Measurements from ENCODE around the gene TAAR8. TPM values are rescaled to one million over a fixed set of nuclear protein-coding genes. Genes with fewer than 3 reads are reported as not detected.
A peak's percentile ranks its signal among the peaks of the same experiment; 100 is the strongest.

Gene TAAR8
- total RNA-seq, 1 donor = not detected

DNA sequence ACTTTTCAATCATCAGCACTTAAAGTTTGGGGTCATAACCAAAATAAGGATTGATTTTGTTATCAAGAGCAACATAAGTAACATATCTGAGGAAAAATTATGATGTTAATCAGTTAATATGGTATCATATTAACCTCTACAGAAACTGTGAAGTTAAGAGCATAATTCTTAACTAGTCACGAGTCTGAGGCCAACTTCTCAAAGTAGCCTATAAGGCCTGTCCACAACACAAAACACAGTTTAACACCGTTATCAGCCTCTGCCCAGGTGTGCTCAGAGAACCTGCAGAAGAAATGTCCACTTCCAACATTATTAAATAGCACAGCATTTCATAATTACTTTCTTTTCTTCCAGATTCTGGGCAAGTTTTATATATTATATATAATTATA is 40.6 kb upstream of the TAAR8 start:
- peak overlapping the region; percentile 81 for H3K4me3 ChIP-seq (ENCODE audit: low read depth, low read length)
- no peak for DNase-seq (ENCODE audit: low read depth)
- TF ChIP-seq, protein P1, sequence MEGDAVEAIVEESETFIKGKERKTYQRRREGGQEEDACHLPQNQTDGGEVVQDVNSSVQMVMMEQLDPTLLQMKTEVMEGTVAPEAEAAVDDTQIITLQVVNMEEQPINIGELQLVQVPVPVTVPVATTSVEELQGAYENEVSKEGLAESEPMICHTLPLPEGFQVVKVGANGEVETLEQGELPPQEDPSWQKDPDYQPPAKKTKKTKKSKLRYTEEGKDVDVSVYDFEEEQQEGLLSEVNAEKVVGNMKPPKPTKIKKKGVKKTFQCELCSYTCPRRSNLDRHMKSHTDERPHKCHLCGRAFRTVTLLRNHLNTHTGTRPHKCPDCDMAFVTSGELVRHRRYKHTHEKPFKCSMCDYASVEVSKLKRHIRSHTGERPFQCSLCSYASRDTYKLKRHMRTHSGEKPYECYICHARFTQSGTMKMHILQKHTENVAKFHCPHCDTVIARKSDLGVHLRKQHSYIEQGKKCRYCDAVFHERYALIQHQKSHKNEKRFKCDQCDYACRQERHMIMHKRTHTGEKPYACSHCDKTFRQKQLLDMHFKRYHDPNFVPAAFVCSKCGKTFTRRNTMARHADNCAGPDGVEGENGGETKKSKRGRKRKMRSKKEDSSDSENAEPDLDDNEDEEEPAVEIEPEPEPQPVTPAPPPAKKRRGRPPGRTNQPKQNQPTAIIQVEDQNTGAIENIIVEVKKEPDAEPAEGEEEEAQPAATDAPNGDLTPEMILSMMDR (IDR thresholded peaks at IDR 0.05; ENCODE audit: insufficient read depth, low read depth, low read length) = no peak

DNA sequence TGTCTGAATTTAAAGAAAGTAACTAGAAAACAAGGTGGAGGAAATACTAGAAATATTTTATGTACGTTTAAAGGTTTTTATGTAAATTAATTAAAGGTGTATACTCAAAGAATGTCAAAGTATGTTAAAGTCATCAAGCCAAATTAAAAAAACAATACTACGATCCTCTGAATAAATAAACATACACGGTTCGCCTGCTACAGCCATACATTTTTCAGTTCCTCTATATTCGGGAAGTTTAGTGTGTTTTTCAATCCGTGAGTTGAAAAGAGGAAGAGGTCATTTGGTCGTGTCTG is 40.2 kb upstream of the TAAR8 start:
- no peak for DNase-seq (ENCODE audit: low read depth)
- TF ChIP-seq, protein P1 (IDR thresholded peaks at IDR 0.05; ENCODE audit: insufficient read depth, low read depth, low read length) = no peak
- H3K4me3 ChIP-seq (ENCODE audit: low read depth, low read length) = peak overlapping the region; percentile 81

DNA sequence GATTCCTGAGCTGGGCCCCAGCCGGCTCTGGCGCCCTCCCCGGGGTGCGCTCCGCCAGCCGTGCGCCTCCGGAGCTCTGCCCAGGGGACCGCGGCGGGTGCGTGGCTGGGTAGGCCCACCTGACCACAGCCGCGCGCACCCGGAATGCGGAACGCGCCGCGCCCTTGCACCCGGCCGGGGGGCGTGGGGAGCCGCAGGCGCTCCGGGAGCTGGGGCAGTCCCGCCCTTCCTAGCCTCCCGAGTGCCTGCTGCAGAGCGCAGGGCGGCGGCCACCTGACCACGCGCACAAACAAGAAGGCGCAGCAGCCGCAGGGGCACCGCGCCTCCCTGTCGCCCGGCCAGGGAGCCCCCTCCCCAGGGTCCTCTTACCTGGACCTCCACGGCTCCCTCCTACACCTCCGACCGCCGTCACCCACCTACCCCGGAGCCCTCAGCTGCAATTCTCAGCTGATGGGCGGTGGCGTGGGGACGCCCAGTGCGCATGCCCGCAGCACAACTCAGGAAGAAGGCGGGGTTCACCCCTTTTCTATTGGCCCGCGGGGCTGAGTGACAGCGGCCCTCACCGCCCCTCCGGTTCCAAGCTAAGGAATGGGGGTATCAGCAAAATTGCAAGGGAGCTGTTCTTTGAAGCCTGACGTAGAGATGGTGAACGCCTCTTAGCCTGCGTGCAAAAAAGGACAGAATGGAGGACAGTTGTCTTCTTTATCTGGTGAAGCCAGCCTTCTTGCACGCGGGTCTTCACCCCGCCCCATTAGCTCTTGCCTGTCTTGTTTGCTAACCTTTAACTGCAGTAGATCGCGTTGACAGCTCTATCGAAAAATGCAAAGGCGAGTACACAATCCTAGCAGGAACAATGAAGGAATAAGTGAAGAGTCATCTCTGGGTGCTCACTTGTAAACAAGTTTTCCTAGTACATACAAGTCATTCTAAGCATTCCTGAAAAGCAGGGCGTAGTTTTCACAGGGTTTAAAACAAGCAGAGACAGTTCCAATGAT is 39.5 kb upstream of the TAAR8 start, which contains the start of gene STX7:
TSS of gene STX7 (minus strand) at position 479 of the 995 bp plus-strand sequence. CDS start 9,586 bp downstream, outside the sequence.
- peak; percentile 86 for DNase-seq (ENCODE audit: low read depth)
- TF ChIP-seq, protein P1 (IDR thresholded peaks at IDR 0.05; ENCODE audit: insufficient read depth, low read depth, low read length) = no peak
- H3K4me3 ChIP-seq (ENCODE audit: low read depth, low read length) = peak within 1 kb of the TSS; percentile 81

DNA sequence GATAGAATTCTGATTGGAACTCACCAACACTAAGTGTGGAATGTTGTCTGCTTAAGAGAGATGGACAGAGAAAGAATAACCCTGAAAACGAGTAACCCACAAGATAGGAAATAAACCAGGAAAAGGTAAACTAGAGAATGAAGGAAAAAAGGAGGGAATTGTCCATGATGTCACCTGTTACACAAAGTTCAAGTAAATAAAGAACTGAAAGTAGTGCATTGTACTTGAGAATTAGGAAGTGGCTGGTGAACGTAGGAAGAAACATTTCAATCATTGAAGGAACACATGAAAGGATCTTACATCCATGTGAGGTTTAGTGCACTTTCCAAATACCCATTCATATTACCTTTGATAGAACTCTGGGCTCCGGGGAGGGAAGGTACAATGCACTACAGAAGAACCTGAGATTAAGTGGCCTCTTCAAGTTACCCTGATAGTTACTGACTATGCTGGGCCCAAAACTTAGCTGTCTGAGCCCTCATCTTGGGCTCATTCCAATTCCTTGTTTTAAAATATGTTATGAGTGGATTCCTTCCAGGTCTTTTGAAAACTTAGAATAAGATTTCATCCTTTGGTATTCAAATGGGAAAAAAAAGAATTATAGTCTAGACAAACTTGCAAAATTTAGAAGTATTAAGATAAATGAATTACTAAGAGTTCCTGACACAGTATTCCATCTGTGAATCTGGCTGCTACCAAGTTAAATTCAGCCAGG is 38.5 kb upstream of the TAAR8 start:
- H3K4me3 ChIP-seq (ENCODE audit: low read depth, low read length) = no peak overlapping the region
- TF ChIP-seq, protein P1 (IDR thresholded peaks at IDR 0.05; ENCODE audit: insufficient read depth, low read depth, low read length) = no peak
- no peak for DNase-seq (ENCODE audit: low read depth)

DNA sequence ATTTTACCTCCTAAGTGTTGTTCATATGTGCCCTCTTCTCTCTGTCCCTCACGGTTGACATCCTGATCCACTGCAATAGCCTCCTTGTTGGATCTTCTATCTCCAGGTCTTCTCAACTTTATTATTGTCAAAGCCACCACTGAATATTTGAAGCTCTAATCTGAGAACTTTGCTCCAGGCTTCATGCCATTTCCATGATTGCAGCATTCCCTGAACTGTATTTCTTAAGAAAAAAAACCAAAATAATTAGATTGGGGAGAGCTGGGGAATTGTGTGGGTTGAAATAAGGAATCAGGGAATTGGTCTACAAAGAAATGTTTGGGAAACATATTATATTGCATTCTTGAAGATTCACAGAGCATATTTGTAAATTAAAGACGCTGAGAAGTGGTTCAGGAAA is 37.1 kb upstream of the TAAR8 start:
- TF ChIP-seq, protein P1 (IDR thresholded peaks at IDR 0.05; ENCODE audit: insufficient read depth, low read depth, low read length) = no peak
- no peak for DNase-seq (ENCODE audit: low read depth)
- no peak overlapping the region for H3K4me3 ChIP-seq (ENCODE audit: low read depth, low read length)

DNA sequence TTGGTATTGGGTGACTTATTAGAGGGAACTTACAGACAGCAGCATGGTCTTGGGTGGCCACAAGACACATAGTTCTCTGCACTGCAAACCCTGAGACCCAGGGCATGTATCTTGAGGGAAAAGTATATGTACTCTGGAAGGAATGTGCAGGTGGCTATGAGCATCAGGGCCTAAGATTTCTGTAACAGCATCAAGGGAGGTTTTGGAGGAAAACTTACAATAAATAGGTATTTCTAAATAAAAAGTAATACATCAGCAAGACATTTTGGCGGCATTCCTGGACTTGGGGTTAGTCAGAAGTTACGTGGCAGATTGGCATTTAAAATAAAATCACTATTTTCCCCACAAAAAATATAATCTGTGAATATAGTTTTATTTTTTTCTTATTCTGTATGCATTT is 31.5 kb upstream of the TAAR8 start:
- TF ChIP-seq, protein P1 (IDR thresholded peaks at IDR 0.05; ENCODE audit: insufficient read depth, low read depth, low read length) = no peak
- DNase-seq (ENCODE audit: low read depth) = no peak
- no peak overlapping the region for H3K4me3 ChIP-seq (ENCODE audit: low read depth, low read length)

Data from fibroblast of villous mesenchyme (primary cell).